ENCODE results near the gene TP73.

TP73 gene

DNA sequence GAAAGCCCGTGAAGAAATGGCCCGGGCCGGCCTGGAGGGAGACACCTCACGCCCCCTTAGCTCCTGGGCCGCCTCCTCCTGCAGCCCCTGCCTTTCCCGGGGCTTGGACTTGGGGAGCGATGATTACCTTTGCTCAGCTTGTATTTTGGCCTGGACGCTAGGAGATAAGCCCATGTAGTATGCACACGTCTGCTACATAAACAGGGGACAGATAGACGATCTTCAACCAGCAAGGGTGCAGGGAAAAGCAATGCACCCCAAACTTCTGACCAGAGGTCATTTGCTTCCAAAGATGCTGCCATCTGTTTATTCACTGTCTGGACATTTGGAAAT is 936 bp downstream of the TP73 start:
- DNase-seq (ENCODE audit: low spot score): no peak

DNA sequence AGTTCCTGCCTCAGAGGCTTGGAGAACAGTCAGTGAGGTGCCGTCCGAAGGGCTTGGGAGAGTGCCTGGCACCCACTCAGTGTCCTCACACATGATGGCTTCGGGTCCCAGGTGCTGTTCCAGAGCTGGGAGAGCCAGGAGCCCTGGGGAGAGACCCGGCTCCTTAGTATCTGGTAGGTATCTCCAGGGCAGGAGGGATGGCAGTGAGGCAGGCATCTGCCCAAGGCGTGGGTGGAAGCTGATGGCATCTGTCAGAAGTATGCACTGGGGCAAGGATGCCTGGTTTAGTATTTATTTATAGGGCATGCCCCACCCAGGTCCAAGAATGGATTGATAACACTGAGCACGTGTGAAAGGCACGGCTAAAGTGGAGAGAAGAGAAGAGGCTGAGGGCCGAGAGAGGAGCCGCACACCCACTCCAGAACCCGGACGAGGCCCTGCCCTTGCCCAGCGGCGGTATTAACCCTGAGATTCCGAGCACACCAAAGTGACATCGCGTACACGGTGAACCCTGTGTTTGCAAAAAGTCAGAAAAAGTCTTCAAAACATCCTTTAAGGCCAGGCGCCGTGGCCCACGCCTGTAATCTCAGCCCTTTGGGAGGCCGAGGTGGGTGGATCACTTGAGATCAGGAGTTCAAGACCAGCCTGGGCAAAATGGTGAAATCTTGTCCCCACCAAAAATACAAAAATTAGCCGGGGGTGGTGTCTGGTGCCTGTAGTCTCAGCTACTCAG is 2.4 kb downstream of the TP73 start:
- DNase-seq (ENCODE audit: low spot score): no peak

DNA sequence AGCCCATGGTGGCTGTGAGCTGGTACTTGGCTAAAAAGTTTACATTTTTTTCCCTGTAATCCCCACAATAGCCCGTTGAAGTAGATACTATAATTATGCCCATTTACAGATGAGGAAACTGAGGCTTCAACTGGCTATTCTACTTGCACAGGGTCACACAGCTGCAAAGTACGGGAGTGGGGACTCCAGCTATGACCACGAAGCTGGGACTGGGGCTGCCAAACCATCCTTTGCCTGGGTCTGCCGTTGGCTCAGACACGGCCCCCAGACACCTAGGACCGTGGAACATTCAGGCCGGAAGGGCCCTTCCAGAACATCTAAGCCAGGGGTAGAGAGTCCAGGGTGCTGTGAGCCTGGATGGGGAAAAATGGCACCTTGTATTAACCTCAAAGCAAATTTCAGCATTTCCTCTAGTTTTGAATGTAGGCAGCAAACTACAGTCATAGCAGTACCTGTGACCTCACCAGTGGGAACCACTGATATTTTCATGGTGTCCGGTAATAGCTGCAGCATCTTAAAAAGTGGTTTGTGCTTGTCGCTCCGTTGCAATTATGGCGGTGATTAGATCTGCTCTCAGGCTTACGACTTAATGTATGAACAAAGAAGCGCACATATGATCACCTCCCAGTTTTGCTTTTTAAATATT is 4.3 kb downstream of the TP73 start:
- no peak for DNase-seq (ENCODE audit: low spot score)

DNA sequence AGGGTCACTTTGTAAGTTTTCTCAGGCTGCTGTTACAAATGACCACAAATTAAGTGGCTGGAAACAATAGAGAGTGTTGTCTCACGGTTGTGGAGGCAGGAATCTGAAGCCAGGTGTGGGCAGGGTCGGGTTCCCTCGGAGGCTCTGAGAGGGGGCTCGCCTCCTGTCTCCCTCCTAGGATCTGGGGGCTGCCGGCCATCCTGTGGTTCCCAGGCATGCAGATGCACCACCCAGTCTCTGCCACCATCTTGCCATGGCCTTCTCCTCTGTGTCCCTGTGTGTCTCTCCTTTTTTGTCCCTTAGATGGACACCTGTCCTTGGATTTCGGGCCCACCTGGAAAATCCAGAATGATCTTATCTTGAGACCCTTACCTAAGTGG is 4.8 kb downstream of the TP73 start:
- DNase-seq (ENCODE audit: low spot score): no peak

DNA sequence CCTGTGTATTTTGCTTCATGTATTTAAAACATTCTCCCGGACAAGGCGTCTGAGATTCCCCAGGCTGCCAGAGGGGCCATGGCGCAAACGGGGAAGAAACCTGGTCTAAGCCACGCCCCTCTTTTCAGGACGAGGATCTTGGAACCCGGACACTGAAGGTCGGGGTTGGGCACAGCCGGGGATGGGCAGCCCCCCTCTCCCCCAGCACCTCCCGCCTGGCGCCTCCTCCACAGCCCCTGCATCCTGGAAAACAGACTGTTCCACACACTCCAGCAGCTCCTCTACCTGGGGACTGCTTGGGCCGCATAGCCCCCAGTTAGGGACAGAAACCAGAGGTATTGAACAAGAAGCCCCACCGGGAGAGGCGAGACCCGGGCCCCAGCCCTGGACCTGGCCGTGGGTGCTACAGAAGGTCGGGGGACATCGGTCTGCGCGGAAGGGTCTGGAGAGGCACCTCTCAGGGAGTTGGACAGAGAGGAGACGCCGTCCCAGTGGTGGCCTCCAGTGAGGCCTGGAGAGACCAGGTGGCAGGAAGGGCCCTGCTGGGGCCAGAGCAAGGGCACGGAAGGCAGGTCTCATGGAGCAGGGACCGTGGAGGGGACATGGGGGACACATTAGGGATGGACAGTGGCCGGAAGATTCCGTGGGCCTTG is 5.4 kb downstream of the TP73 start:
- DNase-seq (ENCODE audit: low spot score): no peak

DNA sequence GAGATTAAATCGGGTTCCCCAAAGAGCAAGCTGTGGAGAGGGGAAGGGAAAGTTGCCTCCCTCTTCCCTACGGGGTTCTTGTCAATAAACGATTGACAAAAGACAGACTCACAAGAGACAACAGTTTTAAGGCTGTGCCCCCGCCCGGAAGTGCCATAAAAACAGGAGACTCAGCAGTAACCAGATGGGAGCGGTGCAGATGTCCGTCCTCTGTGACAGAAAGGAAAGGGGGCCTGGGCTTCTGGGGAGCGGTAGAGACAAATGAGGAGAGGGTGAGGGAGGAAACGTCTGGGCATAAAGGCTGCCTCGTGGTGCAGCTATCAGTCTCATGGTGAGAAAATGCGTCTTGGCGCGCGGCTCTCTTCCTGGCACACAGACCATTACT is 5.9 kb downstream of the TP73 start:
- no peak for DNase-seq (ENCODE audit: low spot score)

DNA sequence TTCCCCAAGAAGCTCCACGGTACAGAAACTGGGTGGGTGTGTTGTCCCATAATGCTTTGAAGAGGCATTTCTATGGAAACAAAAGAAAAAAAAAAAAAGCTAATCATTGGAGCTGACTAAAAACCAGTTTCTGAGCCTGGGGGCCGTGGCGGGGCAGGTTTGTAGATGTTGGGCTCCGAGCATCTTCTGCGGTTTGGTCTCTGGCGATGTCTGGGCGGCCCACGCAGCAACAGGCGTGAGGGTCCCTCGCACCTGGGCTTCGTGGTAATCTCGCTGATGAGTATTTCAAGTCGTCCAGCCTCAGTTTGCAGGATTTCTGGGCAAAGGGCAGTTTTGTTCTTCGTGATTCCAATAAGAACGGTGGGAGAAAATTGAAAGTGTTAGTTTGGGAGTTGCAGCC is 6.8 kb downstream of the TP73 start:
- DNase-seq (ENCODE audit: low spot score): no peak

DNA sequence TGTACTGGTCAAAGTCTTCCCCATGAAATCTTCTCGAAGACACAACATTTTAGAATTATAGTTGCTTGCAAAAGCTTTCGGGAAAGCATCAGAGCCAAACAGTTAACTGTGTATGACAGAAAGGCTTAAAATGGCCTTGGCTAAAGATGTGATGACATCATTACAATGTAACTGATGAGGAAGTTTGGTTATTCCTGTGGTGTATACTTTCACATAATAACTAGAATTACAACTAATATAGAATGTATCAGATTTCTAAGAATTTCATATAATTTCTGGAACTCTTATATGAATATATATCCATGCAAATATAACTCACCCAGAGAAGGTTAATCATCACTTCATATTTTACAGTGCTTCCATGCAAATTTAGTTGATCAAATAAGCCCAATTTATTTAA is 8.4 kb downstream of the TP73 start:
- DNase-seq (ENCODE audit: low spot score): no peak

DNA sequence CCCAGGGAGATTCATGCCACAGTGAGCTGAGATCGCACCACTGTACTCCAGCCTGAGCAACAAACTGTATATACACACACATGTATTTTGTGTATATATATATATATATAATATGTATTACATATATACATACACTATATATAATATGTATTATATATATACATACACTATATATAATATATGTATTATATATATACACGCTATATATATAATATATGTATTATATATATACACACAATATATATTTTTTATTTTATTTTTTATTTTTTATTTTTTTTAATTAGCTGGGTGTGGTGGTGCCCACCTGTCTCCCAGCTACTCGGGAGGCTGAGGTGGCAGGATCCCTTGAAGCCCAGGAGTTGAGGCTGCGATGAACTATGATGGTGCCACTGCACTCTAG is 9.3 kb downstream of the TP73 start:
- DNase-seq (ENCODE audit: low spot score): no peak

DNA sequence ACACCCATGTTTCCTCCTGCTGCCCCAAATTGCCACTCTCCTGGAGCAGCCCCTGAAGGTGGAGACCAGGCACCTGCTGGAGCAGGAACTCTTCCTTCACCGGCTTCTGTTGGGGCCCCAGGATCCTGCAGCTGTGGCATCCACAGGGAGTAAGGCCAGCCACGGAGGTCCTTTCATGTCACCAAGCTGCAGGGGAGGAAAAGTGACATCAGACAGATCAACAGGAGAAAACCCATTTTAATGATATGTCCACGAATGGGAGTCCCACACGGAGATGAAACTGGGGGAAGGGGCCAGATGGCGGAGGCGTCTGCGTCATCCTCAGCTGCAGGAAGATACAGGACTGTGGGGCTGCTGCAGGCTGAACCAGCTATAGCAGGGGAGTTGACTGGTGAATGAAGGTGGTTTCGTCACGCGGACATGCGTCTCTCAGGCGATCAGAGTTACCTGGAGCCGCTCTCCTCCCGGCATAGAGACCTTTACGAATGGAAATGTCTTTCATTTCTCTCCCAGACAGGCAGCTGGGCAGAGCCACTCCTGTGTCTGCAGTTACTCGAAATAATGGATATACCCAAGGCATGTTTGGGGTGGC is 9.9 kb downstream of the TP73 start:
- no peak for DNase-seq (ENCODE audit: low spot score)

DNA sequence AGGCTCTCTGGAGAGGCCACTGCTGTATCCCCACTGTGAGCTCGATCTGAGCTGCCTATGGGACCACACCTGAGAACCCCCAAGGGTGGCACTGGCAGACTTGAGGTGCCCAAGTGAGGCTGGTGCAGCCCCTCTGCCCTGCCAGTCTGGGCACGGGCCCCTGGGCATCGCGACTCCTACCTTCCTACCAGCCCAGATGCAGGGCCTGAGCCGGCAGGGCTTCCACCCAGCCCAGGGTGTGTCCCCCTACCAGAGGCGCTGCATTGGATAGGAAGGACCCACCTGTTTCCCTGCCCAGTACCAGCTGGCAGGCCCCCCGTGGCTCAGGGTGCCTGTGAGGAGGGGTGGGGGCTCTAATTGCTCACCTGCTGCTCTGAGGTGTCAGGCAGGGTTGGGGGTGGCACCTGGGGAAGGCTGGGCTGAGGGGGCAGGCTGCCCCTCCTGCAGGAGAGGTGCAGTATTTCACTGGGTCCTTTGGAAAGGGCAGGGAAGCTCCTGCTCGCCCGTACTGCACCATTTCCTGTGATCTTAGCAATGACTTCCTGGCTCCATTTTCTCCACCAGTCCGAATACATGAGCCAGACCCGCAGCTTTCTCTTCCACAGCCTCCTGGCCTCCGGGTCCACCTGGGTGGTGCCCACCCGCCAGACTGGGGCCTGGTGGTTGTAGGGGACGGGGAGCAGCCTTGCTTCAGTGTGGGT is 11.8 kb downstream of the TP73 start:
- DNase-seq (ENCODE audit: low spot score): no peak

DNA sequence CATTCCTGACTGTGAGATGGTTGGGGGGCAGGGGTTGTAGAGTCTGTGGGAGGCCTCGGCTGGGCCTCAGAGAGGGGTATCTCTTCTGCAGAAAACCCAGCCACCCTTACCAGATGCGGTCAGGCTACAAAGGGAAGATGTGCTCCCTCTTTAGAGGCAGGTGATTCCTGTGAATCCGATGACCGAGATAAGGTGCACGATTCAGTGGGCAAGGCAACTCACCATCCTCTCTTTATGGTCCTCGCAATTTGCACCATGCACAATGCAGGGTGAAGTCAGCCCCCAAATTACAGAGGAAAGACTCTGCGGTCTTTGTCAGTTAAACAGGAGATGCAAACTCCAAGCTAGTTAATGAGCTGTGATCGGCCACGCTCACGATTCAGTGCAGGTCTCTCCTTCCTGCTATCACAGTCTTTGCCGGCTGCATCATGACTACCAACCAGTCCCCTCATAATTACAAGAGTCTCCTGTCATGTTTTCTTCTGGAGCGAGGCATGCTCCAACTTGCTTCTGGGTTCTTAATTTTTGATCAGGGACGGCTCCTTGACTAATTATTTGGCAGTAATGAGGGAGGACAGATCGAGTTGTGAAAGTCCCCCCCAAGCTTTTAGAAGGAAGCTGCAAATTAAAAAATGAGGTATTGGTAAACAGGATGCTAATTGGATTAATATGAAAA is 12.5 kb downstream of the TP73 start:
- DNase-seq (ENCODE audit: low spot score): no peak

DNA sequence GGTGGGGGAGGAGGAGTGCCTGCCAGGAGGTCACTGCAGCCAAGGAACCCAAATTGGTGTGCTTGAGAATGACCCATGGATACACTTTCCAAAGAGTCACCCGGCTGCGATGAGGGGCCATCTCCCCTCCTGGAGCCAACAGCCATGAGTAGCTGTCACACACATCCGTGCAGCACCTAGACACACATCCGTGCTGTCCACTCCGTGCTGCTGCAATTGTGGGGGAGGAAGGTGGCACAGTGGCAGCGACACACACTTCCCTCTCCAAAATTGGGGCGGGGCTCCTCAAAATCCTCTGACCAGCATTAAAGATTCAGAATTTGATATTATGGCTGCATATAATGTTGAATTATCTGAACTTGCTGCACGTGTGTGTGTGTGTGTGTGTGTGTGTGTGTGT is 15.8 kb downstream of the TP73 start:
- DNase-seq (ENCODE audit: low spot score): no peak

DNA sequence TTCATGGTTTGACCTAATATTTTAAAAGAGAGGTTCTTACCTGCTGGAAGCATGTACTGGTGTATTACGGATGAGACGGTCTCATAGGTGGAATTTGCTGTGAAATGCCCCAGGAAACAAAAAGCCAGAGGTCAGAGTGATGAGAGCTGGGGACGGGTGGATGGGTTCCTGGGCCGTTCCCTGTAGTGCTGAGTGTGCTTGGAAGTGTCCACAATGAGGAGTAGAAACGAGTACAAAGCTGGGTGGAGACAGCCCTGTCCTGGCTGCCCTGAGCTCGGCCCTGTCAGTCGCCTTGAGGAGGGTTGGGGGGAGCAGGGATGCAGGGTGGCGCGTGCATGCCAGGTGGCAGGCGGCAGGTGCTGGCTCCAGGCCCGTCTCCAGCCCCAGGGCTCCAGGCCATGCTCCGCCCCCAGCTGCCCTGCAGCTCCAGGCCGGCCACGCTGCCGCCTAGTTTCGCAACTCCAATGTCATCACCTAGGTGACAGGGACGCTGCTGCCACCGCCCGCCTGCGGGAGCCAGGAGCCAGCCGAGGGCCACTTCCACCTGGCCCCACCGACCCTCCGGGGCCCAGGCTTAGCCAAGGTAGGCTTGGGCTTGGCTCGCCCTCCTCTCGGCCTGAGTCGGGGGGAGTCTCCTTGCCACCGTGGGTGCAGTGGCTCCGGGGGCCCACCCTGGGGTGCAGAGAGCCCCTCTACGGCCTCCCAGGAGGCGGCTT is 16.4 kb downstream of the TP73 start:
- peak; percentile 60 for DNase-seq (ENCODE audit: low spot score)

DNA sequence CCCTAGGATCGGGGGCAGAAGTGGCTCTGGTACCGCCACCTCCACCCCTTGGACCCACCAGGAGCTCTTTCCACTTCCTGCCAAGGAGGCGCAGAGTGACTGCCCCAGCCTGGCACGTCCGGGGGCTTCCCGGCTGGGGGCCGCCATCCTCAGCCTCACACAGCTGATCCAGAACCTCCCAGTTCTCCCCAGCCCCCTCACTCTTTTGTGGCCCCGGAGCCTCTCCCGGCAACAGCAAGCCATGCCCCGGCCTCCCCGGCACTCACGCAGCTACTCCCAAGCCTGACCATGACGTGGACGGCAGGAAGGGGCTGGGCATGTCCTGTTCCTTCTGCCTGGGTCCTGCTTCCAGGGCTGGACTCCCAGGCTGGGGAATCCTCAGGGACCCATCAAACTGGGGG is 17.1 kb downstream of the TP73 start:
- no peak for DNase-seq (ENCODE audit: low spot score)

DNA sequence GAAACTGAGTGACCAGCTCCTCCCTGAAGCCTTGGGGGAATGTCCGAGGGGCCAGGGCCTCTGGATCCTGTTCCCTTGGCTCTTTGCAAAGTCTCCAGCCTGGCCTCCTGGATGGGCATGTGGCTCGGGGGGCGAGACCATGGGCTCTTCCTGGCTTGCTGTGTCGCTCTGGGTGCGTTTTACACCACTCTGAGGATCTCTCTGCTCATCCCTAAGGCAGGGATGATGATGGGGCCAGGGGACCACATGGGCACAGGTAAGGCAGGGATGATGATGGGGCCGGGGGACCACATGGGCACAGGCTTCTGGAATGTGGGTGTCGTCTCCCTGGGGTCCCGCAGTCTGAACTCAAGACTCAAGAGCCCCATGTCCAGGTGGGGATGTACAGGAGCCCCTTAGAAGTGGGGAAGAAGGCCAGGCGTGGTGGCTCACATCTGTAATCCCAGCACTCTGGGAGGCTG is 17.7 kb downstream of the TP73 start:
- no peak for DNase-seq (ENCODE audit: low spot score)

DNA sequence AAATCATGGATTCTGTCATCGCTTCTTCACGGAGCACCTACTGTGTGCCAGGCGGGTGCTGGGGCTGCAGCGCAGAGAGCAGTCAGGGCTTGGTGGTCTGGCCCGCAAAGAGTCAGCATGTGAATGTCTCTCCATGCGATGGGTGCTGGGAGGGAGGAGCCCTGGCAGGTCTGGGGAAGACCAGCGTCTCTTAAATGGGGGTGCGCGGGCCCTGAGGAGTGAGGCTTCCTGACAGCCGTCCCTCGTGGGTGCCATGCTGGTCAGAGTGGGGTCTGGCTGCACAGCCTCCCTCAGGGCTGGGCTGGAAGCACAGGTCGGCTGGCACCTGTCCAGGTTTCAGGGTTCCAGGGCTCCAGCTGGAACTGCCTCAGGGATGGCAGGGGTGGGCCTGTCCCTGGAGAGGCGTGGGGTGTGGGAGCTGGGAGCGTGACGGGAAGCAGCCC is 18.5 kb downstream of the TP73 start:
- no peak for DNase-seq (ENCODE audit: low spot score)

DNA sequence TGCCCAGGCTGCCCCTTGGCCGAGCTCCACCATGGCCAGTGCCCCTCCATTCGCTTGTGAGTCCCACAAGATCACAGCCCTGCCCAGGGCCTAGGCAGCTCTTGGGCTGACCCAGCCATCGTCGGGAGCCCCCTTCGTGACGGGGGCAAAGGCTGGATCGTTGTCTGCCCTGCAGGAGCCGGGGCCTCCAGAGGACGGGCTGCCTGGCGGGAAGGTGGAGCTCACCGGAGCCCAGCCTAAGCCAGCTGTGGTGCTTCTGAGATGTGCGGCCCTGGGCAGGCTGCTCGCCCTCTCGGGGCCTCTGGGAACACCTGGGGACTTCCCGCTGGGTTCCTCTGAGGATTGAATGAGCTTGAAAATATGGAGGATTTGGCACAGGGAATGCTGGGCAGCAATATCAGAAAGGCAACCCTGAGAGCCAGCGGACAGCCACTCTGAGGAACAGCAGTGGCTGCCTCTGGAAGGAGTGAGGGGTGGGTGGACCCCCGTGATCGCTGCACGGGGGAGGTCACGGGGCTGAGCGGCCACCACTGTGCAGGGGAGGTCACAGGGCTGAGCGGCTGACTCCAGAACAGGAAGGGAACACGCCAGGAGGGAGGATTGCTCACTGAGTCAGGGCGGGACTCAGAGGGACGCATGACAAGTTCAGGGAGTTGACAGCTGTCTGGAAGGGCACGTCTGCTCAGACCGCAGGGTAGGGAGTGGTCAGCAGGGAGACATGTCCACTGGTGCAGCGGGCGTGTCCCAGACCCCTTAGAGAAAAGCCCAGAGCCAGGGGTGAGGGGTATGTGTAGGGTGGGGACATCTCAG is 19.3 kb downstream of the TP73 start:
- no peak for DNase-seq (ENCODE audit: low spot score)

DNA sequence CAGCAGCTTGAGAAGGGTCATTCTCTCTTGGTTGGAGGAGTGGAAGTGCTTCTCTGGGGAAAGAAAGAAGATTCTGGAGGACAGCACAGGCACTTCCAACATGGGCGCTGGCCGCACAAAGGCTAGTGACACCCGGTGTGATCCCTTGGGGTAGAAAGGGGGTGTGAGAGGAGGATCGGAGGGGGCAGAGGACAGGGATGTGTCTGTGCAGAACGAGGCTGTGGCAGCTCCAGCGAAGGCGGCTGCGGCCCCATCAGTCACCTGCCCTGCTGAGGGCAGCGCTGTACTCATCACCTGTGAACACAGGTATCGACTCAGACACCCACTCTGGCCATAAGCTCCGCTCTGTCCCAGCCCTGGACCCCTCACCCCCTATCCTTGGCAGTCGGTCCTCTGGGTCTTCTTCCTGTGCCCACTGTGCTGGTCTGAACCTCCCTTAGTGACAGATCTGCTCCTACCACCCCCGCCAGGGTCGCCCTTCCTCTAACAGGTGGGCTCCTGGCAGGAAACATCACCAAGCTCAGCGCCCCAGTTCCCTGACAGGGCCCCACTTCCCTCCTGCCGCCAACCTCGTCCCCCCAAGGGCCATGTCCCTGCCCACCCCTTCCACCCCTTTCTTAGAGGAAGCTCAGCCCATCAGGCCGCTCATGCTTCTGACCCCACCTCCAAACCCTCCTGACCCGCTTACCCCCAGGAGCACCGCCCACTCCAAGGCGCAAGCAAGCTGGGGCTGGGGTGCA is 20.1 kb downstream of the TP73 start:
- DNase-seq (ENCODE audit: low spot score): no peak

DNA sequence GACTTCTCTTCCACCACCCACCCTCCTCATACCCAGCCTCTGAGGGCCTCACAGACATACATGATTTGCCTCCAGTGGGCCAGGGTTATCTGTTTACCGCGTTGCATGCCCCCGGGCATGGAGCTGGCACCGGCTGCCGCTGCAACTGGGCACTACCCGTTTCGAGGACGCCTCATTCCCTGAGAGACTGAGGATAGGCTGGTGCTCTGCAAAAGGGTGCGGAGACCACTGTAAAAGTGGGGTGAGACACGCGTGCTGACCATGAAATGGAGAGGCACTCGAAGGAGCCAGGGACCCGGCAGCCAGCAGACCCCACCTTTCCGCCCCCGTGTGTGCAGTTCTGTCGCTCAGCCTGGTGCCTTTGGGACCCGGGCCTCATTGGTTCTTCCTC is 20.6 kb downstream of the TP73 start:
- no peak for DNase-seq (ENCODE audit: low spot score)

Measured in Ammon's horn (tissue), 1 donor.